Ishikawa (cell line): ENCODE results near the gene OAS3.

Experiments used
- CEBPB ChIP-seq: IDR thresholded peaks from 2 replicates; pipeline ENCODE4 v1.6.1; 2012
- CREB1 ChIP-seq: IDR thresholded peaks from 2 replicates; pipeline ENCODE4 v1.6.1; 2012; ENCODE audit warnings: low read depth
- EP300 ChIP-seq: IDR thresholded peaks from 2 replicates; pipeline ENCODE4 v1.6.1; 2012; ENCODE audit warnings: borderline replicate concordance
- FOXM1 ChIP-seq: IDR thresholded peaks from 2 replicates; pipeline ENCODE4 v1.6.1; 2012; ENCODE audit warnings: low read depth, borderline replicate concordance
- MAX ChIP-seq: IDR thresholded peaks from 2 replicates; pipeline ENCODE4 v1.6.1; 2012
- REST ChIP-seq: IDR thresholded peaks from 2 replicates; pipeline ENCODE4 v1.6.1; 2012; ENCODE audit warnings: low read depth, mild to moderate bottlenecking
- USF1 ChIP-seq: IDR thresholded peaks from 2 replicates; pipeline ENCODE4 v1.6.1; 2012
- YY1 ChIP-seq: IDR thresholded peaks from 2 replicates; pipeline ENCODE4 v1.6.1; 2012; ENCODE audit warnings: low read depth

GRCh38 chr12:112985642-112986290, 47.5 kb downstream of the OAS3 start:
- TF ChIP-seq REST = no peak
- no peak for TF ChIP-seq MAX
- no peak for TF ChIP-seq CEBPB
- no peak for TF ChIP-seq YY1
- no peak for TF ChIP-seq CREB1
- TF ChIP-seq FOXM1 = no peak
- TF ChIP-seq EP300 = no peak
- no peak for TF ChIP-seq USF1
